Endothelial cell of umbilical vein (primary cell): ENCODE measurements around the gene ADA.

Experiments
- POLR2A ChIP-seq: IDR thresholded peaks from 2 replicates; pipeline ENCODE4 v1.6.1; 2012; ENCODE audit warnings: low read depth, mild to moderate bottlenecking, control low read depth, low read length
- TF ChIP-seq, protein P1 (sequence below), 2 donors: IDR thresholded peaks; 1 replicate in 1 of 2; 2 replicates in 1 of 2; pipeline ENCODE4 v1.5.1; 2011; ENCODE audit warnings: low read length in 2 of 2, mild to moderate bottlenecking in 2 of 2, moderate library complexity in 2 of 2, control low read depth in 1 of 2, inconsistent platforms in 1 of 2, low read depth in 1 of 2; ENCODE audit not compliant: insufficient read depth in 1 of 2; ENCODE audit errors: extremely low read depth in 1 of 2

DNA sequence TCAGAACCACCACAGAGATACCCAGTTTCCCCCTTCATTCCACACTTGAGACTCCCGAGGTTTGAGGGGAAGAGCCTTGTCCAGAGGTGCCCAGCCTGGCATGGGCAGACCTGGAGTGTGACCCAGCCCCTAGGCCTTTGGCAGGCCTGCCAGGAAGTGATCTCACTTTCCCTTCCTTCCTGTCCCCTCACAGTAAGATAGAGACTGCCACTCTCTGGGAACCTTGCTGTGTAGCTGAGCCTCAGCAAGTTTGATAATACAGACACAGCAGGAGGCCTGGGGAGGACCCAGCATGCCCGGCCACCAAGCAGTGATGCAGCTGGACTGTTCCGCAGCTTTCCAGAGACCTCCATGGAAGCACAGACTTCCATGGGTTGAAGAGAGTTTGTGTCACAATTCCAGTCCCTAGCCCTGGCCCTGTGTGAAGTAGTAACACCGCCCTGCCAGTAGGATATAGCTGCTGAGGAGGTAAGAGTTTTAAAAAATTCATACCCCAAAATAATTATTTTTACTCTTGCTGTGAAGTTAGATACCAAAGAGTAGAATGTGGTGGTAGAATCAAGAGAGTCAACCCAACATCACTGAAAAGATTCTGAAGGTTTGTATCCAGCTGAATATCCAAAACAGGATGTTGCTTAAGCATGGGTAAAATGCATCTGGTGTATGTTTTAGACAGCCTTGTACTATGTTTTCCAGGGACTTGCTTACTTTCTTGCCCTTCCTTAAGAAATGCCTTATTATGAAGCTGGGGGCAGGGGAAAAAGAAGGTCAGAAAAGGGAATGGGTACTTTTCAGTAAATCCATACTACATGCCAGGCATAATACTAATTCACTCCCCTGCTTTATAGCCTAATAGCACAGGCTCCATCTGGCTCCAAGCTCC is 52.8 kb downstream of the ADA start:
- TF ChIP-seq, protein P1, sequence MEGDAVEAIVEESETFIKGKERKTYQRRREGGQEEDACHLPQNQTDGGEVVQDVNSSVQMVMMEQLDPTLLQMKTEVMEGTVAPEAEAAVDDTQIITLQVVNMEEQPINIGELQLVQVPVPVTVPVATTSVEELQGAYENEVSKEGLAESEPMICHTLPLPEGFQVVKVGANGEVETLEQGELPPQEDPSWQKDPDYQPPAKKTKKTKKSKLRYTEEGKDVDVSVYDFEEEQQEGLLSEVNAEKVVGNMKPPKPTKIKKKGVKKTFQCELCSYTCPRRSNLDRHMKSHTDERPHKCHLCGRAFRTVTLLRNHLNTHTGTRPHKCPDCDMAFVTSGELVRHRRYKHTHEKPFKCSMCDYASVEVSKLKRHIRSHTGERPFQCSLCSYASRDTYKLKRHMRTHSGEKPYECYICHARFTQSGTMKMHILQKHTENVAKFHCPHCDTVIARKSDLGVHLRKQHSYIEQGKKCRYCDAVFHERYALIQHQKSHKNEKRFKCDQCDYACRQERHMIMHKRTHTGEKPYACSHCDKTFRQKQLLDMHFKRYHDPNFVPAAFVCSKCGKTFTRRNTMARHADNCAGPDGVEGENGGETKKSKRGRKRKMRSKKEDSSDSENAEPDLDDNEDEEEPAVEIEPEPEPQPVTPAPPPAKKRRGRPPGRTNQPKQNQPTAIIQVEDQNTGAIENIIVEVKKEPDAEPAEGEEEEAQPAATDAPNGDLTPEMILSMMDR (IDR thresholded peaks at IDR 0.05; ENCODE audit: extremely low read depth in 1 of 2, insufficient read depth in 1 of 2, low read depth in 1 of 2, low read length in 2 of 2), result peak; percentile 13 to 24
- TF ChIP-seq POLR2A, result no peak
